ENCODE results near the gene NATD1. TPM values are rescaled to one million over a fixed set of nuclear protein-coding genes. Genes with fewer than 3 reads are reported as not detected.

The NATD1 gene, protein sequence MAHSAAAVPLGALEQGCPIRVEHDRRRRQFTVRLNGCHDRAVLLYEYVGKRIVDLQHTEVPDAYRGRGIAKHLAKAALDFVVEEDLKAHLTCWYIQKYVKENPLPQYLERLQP
- total RNA-seq, result 2.9 and 3.0 TPM in 2 replicates

DNA sequence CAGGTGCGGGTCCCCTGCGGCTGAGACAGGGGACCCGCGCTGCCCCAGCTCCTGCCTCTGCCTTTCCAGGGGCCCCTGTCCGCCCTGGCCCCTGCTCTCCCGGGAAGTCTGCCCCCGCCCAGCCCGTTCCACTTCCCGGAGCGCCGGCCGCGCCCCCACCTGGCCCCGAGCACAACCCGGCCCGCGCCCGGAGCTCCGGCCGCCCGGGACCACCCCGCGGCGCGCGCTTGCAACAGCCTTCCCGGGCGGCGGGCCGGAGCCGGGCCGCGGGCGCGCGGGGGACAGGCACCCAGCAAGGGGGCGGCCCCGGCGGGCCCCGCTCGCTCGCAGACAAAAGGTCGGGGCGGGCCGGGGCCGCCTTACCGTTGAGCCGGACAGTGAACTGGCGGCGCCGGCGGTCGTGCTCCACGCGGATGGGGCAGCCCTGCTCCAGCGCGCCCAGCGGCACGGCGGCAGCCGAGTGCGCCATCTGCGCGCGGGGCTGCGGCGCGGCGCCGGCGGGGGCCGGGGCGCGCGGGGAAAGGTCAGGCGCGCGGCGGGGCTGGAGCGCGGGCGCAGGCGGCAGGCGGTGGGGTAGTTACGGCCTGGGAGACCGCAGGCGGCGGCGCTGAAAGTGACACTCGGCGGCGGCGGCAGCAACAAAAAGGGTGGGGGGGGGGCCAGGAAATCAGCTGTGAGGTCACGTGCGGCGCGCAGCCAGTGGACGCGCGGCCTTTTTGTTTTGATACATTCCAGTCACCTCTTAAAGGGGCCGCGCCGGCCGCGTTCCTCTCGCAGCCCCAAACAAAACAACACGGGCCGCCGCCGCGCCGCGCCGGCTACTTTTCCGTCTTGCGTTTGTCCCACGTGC lies at the start of gene NATD1:
Gene NATD1, minus strand, starts transcription at position 615 of the 850 bp plus-strand sequence. Its CDS starts 146 bp downstream, at position 469.

DNA sequence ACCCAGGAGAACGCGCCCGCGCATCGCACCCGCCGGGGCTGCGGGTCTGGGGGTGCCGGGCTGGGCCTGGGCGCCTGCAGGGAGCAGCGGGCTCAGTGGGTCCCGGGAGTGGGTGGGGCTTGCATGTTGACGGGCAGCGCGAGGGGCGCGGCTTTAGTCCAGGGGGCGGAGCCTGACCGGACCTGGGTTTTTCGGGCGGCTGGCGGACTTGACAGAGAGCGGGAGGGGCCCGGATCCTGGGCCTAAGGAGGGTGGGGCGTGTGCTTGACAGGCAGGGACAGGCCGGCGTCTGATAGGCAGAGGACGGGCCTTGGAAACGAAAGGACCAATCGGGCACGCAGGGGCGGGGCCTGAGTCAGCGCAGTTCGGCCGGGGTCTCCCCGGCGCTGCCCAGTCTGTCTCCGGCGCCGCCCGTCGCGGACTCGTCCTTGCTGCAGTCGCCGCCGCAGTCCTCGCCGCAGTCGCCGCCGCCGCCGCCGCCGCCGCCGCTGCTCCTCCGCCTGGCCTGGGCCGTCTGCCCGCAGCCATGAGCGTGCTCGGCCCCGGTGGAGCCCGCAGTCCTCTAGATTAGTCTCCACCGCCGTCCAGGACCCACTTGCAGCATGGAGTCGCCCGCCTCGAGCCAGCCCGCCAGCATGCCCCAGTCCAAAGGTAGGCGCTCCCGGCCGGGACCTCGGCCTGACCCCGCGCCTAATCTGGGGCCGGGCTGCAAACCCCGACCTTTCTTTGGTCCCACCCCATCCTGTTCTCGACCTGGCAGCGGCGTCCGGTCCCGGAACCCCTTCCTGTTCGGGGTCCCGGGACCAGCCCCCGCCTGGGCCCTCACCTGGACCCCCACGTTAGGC lies 31.3 kb upstream of the NATD1 start, which contains the start of gene MAP2K3:
Gene MAP2K3, plus strand, starts transcription at position 393 of the 845 bp plus-strand sequence. Its CDS starts 210 bp downstream, at position 603.

DNA sequence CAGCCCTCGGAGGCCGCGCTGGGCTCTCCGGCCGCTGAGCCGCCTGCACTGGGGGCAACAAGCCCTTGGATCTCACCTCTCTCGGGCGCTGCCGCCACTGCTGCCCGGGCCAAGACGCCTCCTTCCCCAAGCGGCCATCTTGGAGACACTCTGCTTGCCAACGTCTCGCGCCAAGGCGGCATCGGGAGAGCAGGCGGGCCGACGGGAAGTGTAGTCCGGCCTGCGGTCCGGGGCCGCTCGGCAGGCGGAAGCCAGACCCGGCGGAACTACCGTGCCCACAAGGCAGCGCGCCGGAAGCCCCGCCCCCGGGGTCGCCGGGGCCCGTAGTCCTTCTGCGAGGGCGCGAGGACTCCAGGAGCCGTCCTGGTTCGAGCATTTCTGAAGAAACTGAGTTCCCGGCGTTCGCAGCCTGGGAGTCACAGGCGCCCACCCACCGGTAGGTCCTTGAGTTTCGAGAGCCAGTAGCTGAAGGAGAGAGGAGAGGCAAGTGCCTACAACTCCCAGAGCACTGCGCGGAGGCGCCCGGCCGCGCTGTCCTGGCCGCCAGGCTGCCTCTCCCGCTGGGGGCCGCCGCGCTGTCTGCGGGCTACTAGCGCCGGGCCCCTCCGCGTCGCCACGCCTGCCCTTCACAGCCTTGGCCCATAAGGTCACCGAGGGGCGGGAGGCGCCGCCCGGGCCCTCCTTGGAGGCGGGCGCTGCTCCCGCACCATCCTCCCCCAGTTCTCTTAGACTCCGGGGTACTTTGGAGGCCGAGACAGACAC lies 39.0 kb downstream of the NATD1 start, which contains the start of gene TMEM11:
Gene TMEM11, minus strand, starts transcription at position 147 of the 762 bp plus-strand sequence. Its CDS starts 9 bp downstream, at position 138.

Other genes starting within 250 kb of the NATD1 start
- 149 and 181 TPM in 2 replicates for gene USP22, start 210.4 kb downstream of the NATD1 start, total RNA-seq
- gene DHRS7B, start 126.4 kb downstream of the NATD1 start, total RNA-seq, result 15.2 and 17.0 TPM in 2 replicates
- 25.7 and 39.5 TPM in 2 replicates for gene TMEM11, start 39.2 kb downstream of the NATD1 start, total RNA-seq
- gene MAP2K3, start 31.3 kb upstream of the NATD1 start, total RNA-seq, result 10.8 and 12.1 TPM in 2 replicates
- not detected in 2 replicates for gene KCNJ12, start 122.9 kb upstream of the NATD1 start, total RNA-seq